ENCODE data around the gene GABRR2. TPM values are rescaled to one million over a fixed set of nuclear protein-coding genes. Genes with fewer than 3 reads are reported as not detected.

GABRR2 gene
- total RNA-seq, 1 donor: 0.27 TPM

DNA sequence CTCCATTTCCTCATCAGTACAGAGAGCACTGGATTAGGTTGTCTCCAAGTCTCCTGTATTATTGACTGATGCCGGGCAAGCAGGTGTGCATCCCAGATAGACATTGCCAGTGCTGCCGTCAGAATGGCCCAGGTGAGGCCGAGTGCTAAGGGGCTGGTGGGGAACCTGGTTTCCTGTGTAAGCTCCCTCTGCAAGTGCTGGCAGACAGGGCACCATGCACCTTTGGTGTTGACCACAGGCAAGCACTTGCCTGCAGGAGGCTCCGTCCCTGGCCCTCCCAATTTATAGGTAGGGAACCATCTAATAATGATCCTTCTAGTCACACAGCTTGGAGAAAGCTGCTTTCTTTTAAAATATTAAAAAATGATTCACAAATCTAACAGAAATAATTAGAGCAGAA lies 98.7 kb downstream of the GABRR2 start:
- no peak for DNase-seq (ENCODE audit: low read depth in 2 of 3, low spot score in 2 of 3)

- DNase-seq (ENCODE audit: low read depth in 2 of 3, low spot score in 2 of 3): no peak
Measured at GRCh38 chr6:89215391-89215790, 99.7 kb downstream of the GABRR2 start.

DNA sequence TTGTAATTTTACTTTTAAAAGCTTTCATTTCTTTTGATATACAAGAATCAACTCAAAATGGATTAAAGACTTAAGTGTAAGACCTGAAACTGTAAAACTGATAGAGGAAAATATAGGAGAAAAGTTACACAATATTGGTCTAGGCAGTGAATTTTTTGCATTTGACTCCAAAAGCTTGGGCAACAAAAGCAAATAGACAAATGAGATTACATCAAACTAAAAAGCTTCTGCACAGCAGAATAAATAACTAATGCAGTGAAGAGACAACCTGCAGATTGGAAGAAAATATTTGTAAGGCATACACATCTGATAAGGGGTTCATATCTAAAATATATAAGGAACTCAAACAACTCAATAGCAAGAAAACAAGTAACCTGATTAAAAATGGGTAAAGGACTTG lies 100.9 kb downstream of the GABRR2 start:
- DNase-seq (ENCODE audit: low read depth in 2 of 3, low spot score in 2 of 3): no peak

DNA sequence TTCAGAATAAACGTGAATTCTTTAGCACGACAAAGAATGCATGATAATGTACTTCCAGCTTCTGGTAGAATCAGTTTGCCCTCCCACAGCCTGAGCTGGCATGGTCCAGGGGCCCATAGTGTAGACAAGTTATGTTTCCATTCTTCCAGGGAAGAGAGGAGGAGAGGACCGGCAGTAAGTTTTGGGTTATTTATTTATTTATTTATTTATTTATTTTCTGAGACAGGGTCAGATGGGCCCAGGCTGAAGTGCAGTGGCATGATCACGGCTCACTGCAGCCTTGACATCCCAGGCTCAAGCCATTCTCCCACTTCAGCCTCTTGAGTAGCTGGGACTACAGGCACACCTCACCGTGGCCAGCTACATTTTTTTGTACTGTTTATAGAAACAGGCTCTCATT lies 102.6 kb downstream of the GABRR2 start:
- no peak for DNase-seq (ENCODE audit: low read depth in 2 of 3, low spot score in 2 of 3)

GRCh38 chr6:89209457-89209856 lies 105.6 kb downstream of the GABRR2 start:
- no peak for DNase-seq (ENCODE audit: low read depth in 2 of 3, low spot score in 2 of 3)

DNA sequence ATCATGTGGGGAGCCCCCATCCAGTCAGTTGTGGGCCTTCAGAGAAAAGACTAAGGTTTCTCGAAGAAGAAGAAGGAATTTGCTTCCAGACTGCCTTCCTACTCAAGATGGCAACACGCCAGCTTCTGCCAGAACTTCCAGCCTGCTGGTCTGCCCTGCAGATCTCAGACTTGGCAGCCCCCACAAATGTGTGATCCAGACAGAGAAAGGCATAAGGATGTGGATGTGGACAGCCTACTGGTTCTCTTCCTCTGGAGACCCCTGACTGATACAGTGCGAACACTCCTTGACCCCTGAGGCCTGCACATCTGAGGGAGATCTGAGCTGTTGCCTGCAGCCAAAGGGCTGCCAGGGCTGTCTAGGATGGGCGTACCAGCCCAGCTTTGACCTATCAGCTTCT lies 106.5 kb downstream of the GABRR2 start:
- DNase-seq (ENCODE audit: low read depth in 2 of 3, low spot score in 2 of 3): no peak

Other genes with a start within 250 kb of the GABRR2 start
- 177 TPM for gene PNRC1, start 234.5 kb downstream of the GABRR2 start, total RNA-seq
- gene SRSF12, start 197.2 kb downstream of the GABRR2 start, total RNA-seq: 0.81 TPM
- 14.5 TPM for gene PM20D2, start 169.2 kb downstream of the GABRR2 start, total RNA-seq
- gene GABRR1, start 97.9 kb downstream of the GABRR2 start, total RNA-seq: not detected
- gene UBE2J1, start 37.4 kb upstream of the GABRR2 start, total RNA-seq: 29.4 TPM
- gene RRAGD, start 97.0 kb upstream of the GABRR2 start, total RNA-seq: 7.8 TPM
- 15.3 TPM for gene ANKRD6, start 117.9 kb upstream of the GABRR2 start, total RNA-seq